ENCODE data around the gene JTB.

GRCh38 chr1:153976819-153977249 is 640 bp downstream of the JTB start:
- TF ChIP-seq CTCF (IDR thresholded peaks at IDR 0.05) (no peak), POLR2A (IDR thresholded peaks at IDR 0.05) (no peak), POLR2AphosphoS5 (IDR thresholded peaks at IDR 0.05) (no peak)

Data from gastroesophageal sphincter (tissue), 3 donors.